ENCODE data around the gene TADA1. TPM values are rescaled to one million over a fixed set of nuclear protein-coding genes. Genes with fewer than 3 reads are reported as not detected.

The TADA1 gene, protein sequence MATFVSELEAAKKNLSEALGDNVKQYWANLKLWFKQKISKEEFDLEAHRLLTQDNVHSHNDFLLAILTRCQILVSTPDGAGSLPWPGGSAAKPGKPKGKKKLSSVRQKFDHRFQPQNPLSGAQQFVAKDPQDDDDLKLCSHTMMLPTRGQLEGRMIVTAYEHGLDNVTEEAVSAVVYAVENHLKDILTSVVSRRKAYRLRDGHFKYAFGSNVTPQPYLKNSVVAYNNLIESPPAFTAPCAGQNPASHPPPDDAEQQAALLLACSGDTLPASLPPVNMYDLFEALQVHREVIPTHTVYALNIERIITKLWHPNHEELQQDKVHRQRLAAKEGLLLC
- total RNA-seq, result 4.2 and 5.6 TPM in 2 replicates

DNA sequence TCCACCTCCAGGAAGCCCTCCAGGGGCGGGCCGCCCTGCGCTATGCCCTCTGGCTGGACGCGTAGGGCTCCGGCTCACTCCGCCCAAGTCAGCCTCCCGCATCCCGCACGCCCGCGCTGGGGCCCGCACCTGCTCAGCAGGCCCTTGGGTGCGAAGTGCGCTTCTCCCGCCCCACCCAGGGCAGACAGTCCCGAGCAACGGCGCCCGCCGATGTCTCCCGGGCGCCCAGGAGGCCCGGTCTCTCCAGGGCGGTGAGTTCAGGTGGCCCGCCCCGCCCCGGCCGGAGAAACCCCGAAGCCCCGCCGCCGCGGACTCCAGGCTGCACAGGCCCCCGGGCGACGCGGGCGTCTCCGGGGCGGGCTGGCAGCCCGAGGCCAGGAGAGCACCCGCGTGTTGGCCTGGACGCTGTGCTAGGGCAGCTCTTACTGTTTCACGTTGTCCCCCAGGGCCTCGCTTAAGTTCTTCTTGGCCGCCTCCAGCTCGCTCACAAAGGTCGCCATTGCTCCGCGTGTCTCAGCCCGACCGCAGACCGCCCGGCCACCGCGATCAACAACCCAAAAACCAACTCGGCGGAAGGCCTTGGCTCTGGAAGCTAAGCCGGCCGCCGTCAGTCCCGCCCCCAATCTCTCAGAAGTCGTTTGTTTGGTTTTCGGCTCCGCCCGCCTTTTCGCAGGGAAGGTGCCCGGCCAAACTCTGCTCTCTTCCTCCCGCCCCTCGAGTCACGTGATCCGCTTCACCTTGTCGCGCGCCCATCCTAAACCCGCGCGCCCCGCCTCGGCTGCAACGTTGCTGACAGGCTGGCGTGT, at the start of gene TADA1:
Gene TADA1 (minus strand): TSS at position 531 of the 806 bp plus-strand sequence. CDS start 31 bp downstream, at position 500.

DNA sequence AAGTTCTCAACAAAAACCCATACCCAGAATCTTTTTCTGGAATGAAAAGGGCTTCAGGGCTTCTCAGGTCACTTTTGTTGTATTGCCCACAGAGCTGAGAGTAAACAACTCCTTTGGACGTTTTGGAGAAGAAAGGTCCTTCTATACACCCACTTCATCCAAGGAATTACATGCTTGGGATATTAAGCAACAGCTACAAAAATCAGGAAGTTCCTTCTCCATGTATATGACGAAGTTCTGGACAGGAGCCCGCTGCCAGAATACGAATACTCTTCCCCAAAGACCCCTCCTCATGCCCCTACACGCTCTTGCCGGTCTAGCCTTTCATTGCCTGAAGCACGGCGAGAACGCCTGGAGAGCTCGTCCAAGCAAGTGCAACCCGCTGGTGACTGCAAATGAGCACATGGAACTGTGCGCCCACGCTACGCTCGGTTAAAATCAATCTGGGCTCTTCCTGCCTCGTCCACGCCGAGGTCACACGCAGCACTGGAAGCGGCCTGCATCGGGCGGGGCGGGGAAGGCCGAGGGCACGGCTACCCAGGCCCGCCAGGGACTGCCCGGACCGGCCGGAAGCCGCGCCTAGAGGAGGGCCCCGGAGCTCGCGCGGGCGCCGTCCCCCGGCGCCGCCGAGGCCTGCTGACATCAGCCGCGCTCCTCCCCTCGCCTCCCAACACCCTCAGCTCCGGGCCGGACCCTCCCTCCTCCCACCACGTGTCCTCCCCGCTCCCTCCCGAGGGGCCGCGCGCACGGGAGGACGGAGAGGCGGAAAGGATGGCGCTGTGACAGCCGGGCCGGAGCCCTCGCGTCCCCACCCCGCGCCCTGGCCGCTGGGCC, 37.1 kb downstream of the TADA1 start, which contains the start of gene POGK:
Gene POGK (plus strand): TSS at position 710 of the 834 bp plus-strand sequence. CDS start 1,482 bp downstream, outside the sequence.

Other genes with a start within 250 kb of the TADA1 start
- 12.1 and 15.1 TPM in 2 replicates for gene POGK, start 36.8 kb downstream of the TADA1 start, total RNA-seq
- gene ILDR2, start 99.3 kb upstream of the TADA1 start, total RNA-seq, result not detected in 2 replicates
- 0.18 TPM in 1 of 2 replicates, not detected in the other for gene MAEL, start 113.0 kb upstream of the TADA1 start, total RNA-seq
- not detected in 2 replicates for gene GPA33, start 214.1 kb upstream of the TADA1 start, total RNA-seq
- gene STYXL2, start 217.8 kb upstream of the TADA1 start, total RNA-seq, result not detected in 2 replicates

Data from cardiac atrium fibroblast (primary cell).